ENCODE data around the gene TSPAN18.

TSPAN18 gene

DNA sequence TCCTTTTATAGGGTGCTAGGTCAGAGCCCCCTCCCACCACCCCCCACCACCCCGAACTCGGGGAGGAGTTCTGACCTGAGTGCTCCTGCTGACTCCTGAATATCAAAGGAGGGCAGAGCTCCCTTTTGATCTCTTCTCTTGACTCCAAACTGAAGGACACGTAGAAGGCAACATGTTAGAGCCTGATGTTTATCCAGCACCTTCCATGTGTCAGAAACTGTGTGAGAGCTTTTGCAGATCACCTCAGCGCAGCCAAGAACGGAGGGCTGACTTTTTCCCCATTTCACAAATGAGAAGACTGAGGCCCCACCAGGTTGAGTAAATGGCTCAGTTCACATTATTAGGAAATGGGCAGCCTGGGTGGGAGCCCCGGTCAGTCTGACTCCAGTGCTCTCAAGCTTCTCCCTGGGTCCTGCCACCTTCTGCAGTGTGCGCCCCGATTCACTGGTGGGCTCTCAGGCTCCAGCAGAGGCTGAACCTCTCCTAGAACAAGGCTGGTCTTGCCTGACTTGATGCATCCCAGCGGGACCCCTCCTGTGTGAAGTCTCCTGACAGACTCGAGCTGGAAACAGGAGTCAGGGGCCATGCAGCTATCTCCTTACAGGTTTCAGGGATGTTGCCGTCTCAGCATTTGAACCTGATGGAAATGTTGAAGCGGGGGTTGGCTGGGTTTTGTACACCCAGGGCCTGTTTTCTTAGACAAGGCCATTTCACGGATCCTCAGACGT, 98.5 kb downstream of the TSPAN18 start:
- no peak for DNase-seq (ENCODE audit: low read depth)
- TF ChIP-seq CTCF (conservative IDR thresholded peaks at IDR 0.05; ENCODE audit: low read length) = no peak
- H3K4me3 ChIP-seq (ENCODE audit: low read length) = no peak overlapping the region

DNA sequence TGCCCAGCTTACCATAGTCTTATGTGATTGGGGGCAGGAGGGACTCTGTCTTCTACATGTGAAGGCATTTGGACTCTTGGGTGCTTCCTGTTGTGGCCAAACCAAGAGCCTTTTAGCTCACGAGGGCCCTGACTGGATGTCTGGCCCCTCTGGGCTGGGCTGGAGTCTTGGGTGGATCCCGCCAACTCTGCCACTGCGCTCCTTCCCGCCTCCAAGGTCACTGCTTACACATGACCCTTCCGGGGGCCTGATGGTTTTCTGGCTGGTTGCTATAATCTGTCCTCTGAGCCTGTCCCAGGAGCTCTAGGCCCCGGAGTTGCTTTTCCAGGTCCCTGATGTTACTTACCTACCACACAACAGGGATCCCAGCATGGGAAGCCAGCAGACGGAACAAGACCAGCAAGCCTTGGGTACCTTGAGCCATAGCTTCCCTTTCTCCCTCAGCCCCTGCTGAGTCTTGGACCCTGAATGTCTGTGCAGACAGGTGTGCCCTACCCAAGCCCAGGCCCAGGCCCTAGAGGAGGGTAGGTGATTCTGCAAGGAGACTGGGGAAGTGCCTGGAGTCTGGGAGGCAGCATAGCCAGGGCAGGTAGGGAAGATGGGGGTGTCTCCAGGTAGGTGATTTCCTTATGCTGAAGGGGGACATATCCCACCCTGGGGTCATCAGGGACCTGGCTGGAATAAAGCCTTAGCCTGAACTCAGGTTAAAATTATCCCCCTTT, 100.3 kb downstream of the TSPAN18 start:
- no peak overlapping the region for H3K4me3 ChIP-seq (ENCODE audit: low read length)
- no peak for TF ChIP-seq CTCF (conservative IDR thresholded peaks at IDR 0.05; ENCODE audit: low read length)

GRCh38 chr11:44828296-44828695, 101.5 kb downstream of the TSPAN18 start:
- TF ChIP-seq CTCF (conservative IDR thresholded peaks at IDR 0.05; ENCODE audit: low read length) = no peak
- no peak overlapping the region for H3K4me3 ChIP-seq (ENCODE audit: low read length)
- no peak for DNase-seq (ENCODE audit: low read depth)

More for the DNA sequence above, 100.3 kb downstream of the TSPAN18 start:
- DNase-seq (ENCODE audit: low read depth) = no peak

GRCh38 chr11:44829838-44830237, 103.1 kb downstream of the TSPAN18 start:
- H3K4me3 ChIP-seq (ENCODE audit: low read length) = no peak overlapping the region
- TF ChIP-seq CTCF (conservative IDR thresholded peaks at IDR 0.05; ENCODE audit: low read length) = no peak
- DNase-seq (ENCODE audit: low read depth) = no peak

DNA sequence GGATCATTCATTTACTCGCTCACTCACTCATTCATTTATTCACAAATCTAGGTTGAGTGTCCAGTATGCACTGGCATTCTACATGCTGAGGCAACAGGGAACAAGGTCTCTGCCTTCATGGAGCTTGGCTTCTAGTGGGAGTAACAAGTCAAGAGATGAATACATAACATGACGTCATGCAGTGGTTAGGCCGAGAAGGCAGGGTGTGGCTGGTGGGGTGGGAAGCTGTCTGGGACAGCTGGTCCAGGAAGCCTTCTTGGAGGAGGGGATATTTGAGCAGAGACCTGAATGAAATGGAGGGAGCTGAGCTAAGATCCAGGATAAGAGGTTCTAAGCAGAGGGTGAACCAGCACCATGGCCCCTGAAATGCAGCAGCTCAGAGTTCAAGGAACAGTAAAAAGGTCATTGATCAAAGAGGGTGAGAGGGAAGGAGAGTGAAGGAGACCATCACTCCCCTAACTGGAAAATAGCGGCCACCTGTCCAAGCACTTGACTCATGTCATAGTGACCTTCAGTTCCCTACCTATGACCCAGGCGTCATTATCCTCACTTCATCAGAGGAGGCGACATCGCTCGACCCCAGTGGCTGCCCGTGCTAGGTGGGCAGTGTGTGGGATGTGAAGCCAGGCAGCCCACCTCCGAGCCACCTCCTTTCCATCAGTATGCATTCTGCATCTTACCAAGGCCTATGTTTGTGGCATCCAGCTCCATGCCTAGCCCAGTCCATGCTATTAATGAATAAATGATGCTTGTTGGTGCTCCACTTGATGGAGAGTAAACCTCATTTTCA, 105.0 kb downstream of the TSPAN18 start:
- DNase-seq (ENCODE audit: low read depth) = no peak
- no peak for TF ChIP-seq CTCF (conservative IDR thresholded peaks at IDR 0.05; ENCODE audit: low read length)
- no peak overlapping the region for H3K4me3 ChIP-seq (ENCODE audit: low read length)

DNA sequence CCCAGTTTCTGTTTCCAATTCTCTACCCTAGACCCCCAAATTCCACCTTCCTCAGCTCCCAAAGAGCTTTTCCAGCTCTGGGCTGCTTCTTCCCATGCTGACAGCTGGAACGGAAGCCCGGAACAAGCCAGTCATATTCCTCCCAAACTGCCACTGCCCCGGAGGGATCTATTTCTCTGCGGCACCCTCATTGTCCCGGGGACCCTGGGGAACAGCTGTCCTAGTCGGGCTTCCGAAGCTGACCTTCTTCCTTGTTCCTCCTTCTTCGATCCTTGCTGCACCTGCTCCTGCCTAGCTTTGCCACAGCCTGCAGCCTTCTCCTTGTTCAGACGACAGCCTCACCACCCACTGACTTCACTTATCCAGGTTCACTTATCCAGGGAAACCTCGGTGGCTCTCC, 105.7 kb downstream of the TSPAN18 start:
- DNase-seq (ENCODE audit: low read depth) = no peak
- no peak for TF ChIP-seq CTCF (conservative IDR thresholded peaks at IDR 0.05; ENCODE audit: low read length)
- no peak overlapping the region for H3K4me3 ChIP-seq (ENCODE audit: low read length)

Measured in AG10803 (cell line).